Measurements from ENCODE around the gene LLGL2. TPM values are rescaled to one million over a fixed set of nuclear protein-coding genes. Genes with fewer than 3 reads are reported as not detected.

The LLGL2 gene
- total RNA-seq, 1 experiment from 2014 or later, result 10.8 TPM

- H3K36me3 ChIP-seq (ENCODE audit: insufficient read depth, low read length, poor library complexity, severe bottlenecking), result peaks cover 27% of the 10 kb centered on the region
- POLR2A ChIA-PET (ENCODE audit: low non-redundant PET), result no interaction called here
Observed at GRCh38 chr17:75492555-75493168, 32.8 kb upstream of the LLGL2 start.

GRCh38 chr17:75493476-75494129 is 31.9 kb upstream of the LLGL2 start:
- intact Hi-C loops (cut with micrococcal nuclease; ENCODE audit: unreplicated experiment), result no loop called here
- CTCF ChIA-PET, result no interaction called here
- POLR2A ChIA-PET (ENCODE audit: low non-redundant PET), result no interaction called here

More at GRCh38 chr17:75492555-75493168, 32.8 kb upstream of the LLGL2 start:
- H3K4me3 ChIP-seq (ENCODE audit: low read depth, low read length, poor library complexity, severe bottlenecking), result no peak overlapping the region
- no peaks in the 10 kb centered on the region for H3K4me1 ChIP-seq (ENCODE audit: insufficient read depth, low read length, poor library complexity, severe bottlenecking)
- no TSS peak for BruUV-seq (replicated peaks)
- H3K27ac ChIP-seq (ENCODE audit: low read depth, low read length, poor library complexity, severe bottlenecking), result no peak overlapping the region
- no peaks in the 10 kb centered on the region for H3K27me3 ChIP-seq (replicated peaks; ENCODE audit: insufficient read depth, low read depth, low read length, poor library complexity)
- DNase-seq (ENCODE audit: low spot score), result no peak
- intact Hi-C loops (cut with micrococcal nuclease; ENCODE audit: unreplicated experiment), result no loop called here
- CTCF ChIA-PET, result no interaction called here
- TF ChIP-seq CTCF (conservative IDR thresholded peaks at IDR 0.05; ENCODE audit: low read depth, low read length), result no peak
- no peak for TF ChIP-seq EZH2 (IDR thresholded peaks at IDR 0.05; ENCODE audit: borderline replicate concordance, low read depth, low read length, poor library complexity, severe bottlenecking)
- no peaks in the 10 kb centered on the region for H3K9me3 ChIP-seq (ENCODE audit: low read depth, low read length, poor library complexity, severe bottlenecking)

GRCh38 chr17:75494326-75494877 is 31.1 kb upstream of the LLGL2 start:
- no peaks in the 10 kb centered on the region for H3K27me3 ChIP-seq (replicated peaks; ENCODE audit: insufficient read depth, low read depth, low read length, poor library complexity)
- no peak overlapping the region for H3K4me3 ChIP-seq (ENCODE audit: low read depth, low read length, poor library complexity, severe bottlenecking)
- no peaks in the 10 kb centered on the region for H3K4me1 ChIP-seq (ENCODE audit: insufficient read depth, low read length, poor library complexity, severe bottlenecking)
- H3K9me3 ChIP-seq (ENCODE audit: low read depth, low read length, poor library complexity, severe bottlenecking), result no peaks in the 10 kb centered on the region
- no peak overlapping the region for H3K27ac ChIP-seq (ENCODE audit: low read depth, low read length, poor library complexity, severe bottlenecking)
- TF ChIP-seq CTCF (conservative IDR thresholded peaks at IDR 0.05; ENCODE audit: low read depth, low read length) (no peak), EZH2 (IDR thresholded peaks at IDR 0.05; ENCODE audit: borderline replicate concordance, low read depth, low read length, poor library complexity, severe bottlenecking) (no peak)
- CTCF ChIA-PET, result no interaction called here
- DNase-seq (ENCODE audit: low spot score), result no peak
- POLR2A ChIA-PET (ENCODE audit: low non-redundant PET), result no interaction called here
- intact Hi-C loops (cut with micrococcal nuclease; ENCODE audit: unreplicated experiment), result no loop called here
- BruUV-seq (replicated peaks), result no TSS peak
- peaks cover 37% of the 10 kb centered on the region for H3K36me3 ChIP-seq (ENCODE audit: insufficient read depth, low read length, poor library complexity, severe bottlenecking)

More at GRCh38 chr17:75493476-75494129, 31.9 kb upstream of the LLGL2 start:
- no peaks in the 10 kb centered on the region for H3K9me3 ChIP-seq (ENCODE audit: low read depth, low read length, poor library complexity, severe bottlenecking)
- no peaks in the 10 kb centered on the region for H3K4me1 ChIP-seq (ENCODE audit: insufficient read depth, low read length, poor library complexity, severe bottlenecking)
- H3K27ac ChIP-seq (ENCODE audit: low read depth, low read length, poor library complexity, severe bottlenecking), result no peak overlapping the region
- TF ChIP-seq EZH2 (IDR thresholded peaks at IDR 0.05; ENCODE audit: borderline replicate concordance, low read depth, low read length, poor library complexity, severe bottlenecking) (no peak), CTCF (conservative IDR thresholded peaks at IDR 0.05; ENCODE audit: low read depth, low read length) (no peak)
- H3K4me3 ChIP-seq (ENCODE audit: low read depth, low read length, poor library complexity, severe bottlenecking), result no peak overlapping the region
- peaks cover 31% of the 10 kb centered on the region for H3K36me3 ChIP-seq (ENCODE audit: insufficient read depth, low read length, poor library complexity, severe bottlenecking)
- DNase-seq (ENCODE audit: low spot score), result no peak
- no TSS peak for BruUV-seq (replicated peaks)
- H3K27me3 ChIP-seq (replicated peaks; ENCODE audit: insufficient read depth, low read depth, low read length, poor library complexity), result no peaks in the 10 kb centered on the region

All from A673 (cell line).